LNCAP (cell line): ENCODE data around the gene PCDHGA8.

Experiments
- CTCF ChIP-seq: fragments of 450-650 bp; IDR thresholded peaks from 2 replicates; pipeline ENCODE4 v1.5.1; 2017; ENCODE audit warnings: mild to moderate bottlenecking

PCDHGA8 gene

GRCh38 chr5:141363952-141364660, 28.3 kb upstream of the PCDHGA8 start, which contains the start of gene PCDHGA5:
Gene PCDHGA5, plus strand, starts transcription at chr5:141364162. Its CDS starts 169 bp downstream, at chr5:141364331.
- peak; percentile 33; the same call in 1 of the 2 replicates for TF ChIP-seq CTCF

- no peak for TF ChIP-seq CTCF
Measured at GRCh38 chr5:141366016-141366896, 26.2 kb upstream of the PCDHGA8 start.

DNA sequence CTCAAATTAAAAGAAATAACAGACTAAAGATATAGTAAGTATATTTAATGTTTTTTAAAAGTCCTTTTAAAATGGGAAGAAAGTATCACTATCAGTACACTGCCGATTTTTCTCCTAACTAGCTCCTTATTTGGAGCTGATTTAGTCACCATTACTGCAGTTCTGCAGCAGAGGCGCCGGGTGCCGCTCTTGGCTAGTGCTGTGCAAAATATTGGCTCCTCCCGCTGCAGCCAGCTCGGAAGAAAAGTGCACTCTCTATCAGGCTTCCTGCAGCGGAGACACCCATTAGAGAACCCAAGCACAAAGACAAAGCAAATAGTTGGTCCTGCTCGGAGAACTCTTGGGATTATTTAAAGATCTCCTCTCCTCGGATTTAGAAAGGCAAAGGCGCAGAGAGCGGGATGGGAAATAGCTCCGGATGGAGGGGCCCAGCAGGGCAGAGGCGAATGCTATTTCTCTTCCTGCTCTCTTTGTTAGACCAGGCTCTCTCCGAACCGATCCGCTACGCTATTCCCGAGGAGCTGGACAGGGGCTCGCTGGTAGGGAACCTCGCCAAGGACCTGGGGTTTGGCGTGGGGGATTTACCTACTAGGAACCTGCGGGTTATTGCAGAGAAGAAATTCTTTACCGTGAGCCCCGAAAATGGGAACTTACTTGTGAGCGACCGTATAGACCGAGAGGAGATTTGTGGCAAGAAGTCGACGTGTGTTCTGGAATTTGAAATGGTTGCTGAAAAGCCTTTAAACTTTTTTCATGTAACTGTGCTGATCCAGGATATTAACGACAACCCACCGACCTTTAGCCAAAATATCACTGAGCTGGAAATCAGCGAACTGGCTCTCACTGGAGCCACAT, 22.2 kb upstream of the PCDHGA8 start, which contains the start of gene PCDHGB3:
Gene PCDHGB3, plus strand, starts transcription at position 249 of the 855 bp plus-strand sequence. Its CDS starts 153 bp downstream, at position 402.
- no peak for TF ChIP-seq CTCF

- no peak for TF ChIP-seq CTCF
Measured at GRCh38 chr5:141371572-141372475, 20.6 kb upstream of the PCDHGA8 start.

DNA sequence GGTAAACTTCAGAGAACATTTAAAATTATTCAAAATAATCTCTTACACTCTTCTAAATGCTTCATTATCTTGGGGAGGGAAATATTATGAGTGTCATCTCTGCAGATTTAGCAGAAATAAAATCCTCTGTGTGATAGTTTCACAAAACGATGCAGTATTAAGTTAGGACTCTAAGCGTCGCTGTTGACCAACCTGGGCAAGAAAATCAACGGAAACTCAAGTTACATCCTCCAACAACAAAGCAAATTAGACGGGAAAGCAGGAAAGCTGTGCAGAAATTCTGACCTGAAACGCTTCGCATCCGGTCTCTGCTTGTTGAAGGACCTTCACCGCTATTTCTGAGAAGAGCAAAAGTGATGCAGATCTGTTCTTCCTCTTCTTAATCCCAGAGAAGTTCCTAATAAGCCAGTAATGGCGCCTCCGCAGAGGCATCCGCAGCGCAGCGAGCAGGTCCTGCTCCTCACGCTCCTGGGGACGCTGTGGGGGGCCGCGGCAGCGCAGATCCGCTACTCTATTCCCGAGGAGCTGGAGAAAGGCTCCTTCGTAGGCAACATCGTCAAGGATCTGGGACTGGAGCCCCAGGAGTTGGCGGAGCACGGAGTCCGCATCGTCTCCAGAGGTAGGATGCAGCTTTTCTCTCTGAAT, 18.6 kb upstream of the PCDHGA8 start, which contains the start of gene PCDHGA6:
Gene PCDHGA6, plus strand, starts transcription at position 219 of the 645 bp plus-strand sequence. Its CDS starts 193 bp downstream, at position 412.
- TF ChIP-seq CTCF, result peak; percentile 27; the same call in 1 of the 2 replicates

DNA sequence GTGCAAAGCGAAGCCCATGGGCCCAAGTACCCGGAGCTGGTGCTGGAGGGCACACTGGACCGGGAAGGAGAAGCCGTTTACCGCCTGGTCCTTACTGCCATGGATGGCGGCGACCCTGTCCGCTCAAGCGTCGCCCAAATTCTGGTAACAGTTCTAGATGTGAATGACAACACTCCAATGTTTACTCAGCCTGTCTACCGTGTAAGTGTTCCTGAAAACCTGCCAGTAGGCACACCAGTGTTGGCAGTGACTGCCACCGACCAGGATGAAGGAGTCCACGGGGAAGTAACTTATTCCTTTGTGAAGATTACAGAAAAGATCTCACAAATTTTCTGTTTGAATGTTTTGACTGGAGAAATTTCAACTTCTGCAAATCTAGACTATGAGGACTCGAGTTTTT, 17.8 kb upstream of the PCDHGA8 start:
- no peak for TF ChIP-seq CTCF
